ENCODE data around the gene C11orf24.

DNA sequence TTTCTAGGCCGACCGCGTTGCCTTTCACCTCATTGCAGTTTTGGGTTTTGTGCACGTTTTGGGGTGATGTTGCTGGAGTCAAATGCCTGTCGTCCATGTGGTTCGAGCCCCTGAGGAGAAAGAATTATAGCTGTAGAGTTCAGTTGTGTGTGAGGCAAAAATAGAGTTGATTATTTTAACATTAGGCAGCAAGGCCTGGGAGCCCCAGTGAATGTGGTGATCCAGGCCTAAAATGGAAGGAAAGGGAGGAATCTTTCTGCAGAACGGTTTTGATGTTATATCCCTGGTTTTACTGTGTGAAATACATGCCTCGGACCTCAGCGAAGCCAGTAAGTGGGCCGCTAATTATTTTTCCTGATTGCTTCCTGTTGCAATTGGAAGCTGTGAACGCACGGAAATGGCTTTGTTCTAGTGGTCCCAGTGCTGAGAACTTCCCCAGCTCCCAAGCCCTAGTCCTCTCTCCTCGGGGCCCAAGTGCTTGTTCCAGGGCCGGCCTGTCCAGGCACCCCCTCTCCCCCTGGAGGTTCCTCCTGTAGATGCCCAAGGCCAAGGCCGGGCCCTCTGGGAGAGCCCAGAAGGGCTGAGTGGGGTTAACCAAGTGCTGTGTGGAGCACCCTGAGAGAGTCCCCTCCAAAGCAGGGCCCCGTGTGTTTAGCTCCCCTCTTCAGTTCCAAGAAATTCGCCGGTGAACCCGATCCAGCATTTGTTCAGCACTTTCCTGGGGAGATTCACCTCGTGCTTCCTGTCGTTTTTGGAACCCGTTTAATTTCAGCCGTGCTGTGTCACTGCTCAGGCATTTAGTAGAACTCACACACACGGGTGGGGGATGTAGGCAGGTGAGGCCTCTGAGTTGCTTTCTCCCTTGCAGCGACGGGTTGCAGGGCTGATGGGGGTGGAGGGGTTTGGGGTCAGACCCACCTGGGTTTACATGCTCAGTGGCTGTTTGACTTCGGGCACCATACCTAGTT, 42.7 kb upstream of the C11orf24 start:
- TF ChIP-seq, protein P1, sequence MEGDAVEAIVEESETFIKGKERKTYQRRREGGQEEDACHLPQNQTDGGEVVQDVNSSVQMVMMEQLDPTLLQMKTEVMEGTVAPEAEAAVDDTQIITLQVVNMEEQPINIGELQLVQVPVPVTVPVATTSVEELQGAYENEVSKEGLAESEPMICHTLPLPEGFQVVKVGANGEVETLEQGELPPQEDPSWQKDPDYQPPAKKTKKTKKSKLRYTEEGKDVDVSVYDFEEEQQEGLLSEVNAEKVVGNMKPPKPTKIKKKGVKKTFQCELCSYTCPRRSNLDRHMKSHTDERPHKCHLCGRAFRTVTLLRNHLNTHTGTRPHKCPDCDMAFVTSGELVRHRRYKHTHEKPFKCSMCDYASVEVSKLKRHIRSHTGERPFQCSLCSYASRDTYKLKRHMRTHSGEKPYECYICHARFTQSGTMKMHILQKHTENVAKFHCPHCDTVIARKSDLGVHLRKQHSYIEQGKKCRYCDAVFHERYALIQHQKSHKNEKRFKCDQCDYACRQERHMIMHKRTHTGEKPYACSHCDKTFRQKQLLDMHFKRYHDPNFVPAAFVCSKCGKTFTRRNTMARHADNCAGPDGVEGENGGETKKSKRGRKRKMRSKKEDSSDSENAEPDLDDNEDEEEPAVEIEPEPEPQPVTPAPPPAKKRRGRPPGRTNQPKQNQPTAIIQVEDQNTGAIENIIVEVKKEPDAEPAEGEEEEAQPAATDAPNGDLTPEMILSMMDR (conservative IDR thresholded peaks at IDR 0.05 in 1 of 2, IDR thresholded peaks at IDR 0.05 in 1 of 2; ENCODE audit: extremely low read depth in 1 of 2, insufficient read depth in 1 of 2, low read depth in 1 of 2, low read length in 2 of 2): peak in 1 of 2 donors; percentile 18
- no peak for TF ChIP-seq EZH2 (IDR thresholded peaks at IDR 0.05; ENCODE audit: borderline replicate concordance, low read length)

All from mammary epithelial cell (primary cell).